RWPE1 (cell line): Measurements from ENCODE around the gene AQP3.
A peak's percentile ranks its signal among the peaks of the same experiment; 100 is the strongest.
"Not testable (repeated sequence)": the region's sequence is repeated elsewhere in the genome, so short reads cannot be mapped to it uniquely, and the experiment has no call there.

Experiments
- CTCF ChIA-PET: fragments of 350-600 bp; sonication (Branson Sonifier 250); formaldehyde crosslinking; extraction: SDS; loops from one replicate; lab custom pipeline; 2021; lab: Yijun Ruan, JAX
- POLR2A ChIA-PET: fragments of 400-600 bp; formaldehyde crosslinking; extraction: SDS; loops from one replicate; lab custom pipeline; 2020; ENCODE audit warnings: antibody characterized with exemption; ENCODE audit not compliant: low non-redundant PET; lab: Yijun Ruan, JAX
- DNase-seq: peaks from one replicate; pipeline ENCODE4 v3.0.0; 2012; ENCODE audit warnings: low spot score
- H3K27ac ChIP-seq: fragments of 450-650 bp; 2 replicates; pipeline ENCODE4 v1.5.1; 2017
- CTCF ChIP-seq: fragments of 450-650 bp; conservative IDR thresholded peaks from 2 replicates; pipeline ENCODE4 v1.5.1; 2017; ENCODE audit warnings: low read depth, mild to moderate bottlenecking

Gene AQP3

GRCh38 chr9:33425128-33425533 lies 22.3 kb downstream of the AQP3 start:
- DNase-seq, result no peak
- CTCF ChIA-PET, result interaction anchor here (0.6 kb wide), 1 partner anchor 199 kb away, joined by 3 read pairs; no protein-coding TSS in a partner anchor
- POLR2A ChIA-PET, result no interaction called here
- TF ChIP-seq CTCF, result no peak
- H3K27ac ChIP-seq, result no peak overlapping the region

- H3K27ac ChIP-seq, DNase-seq, CTCF ChIA-PET, POLR2A ChIA-PET: not testable (repeated sequence)
Measured at GRCh38 chr9:33424492-33424891, 22.9 kb downstream of the AQP3 start.

GRCh38 chr9:33424043-33424442 lies 23.4 kb downstream of the AQP3 start:
- DNase-seq, POLR2A ChIA-PET, CTCF ChIA-PET, H3K27ac ChIP-seq: not testable (repeated sequence)

GRCh38 chr9:33419708-33420303 lies 27.6 kb downstream of the AQP3 start:
- H3K27ac ChIP-seq, result peak overlapping the region; percentile 77
- POLR2A ChIA-PET, result no interaction called here
- DNase-seq, result no peak
- CTCF ChIA-PET, result interaction anchor here (1.0 to 1.2 kb wide), 2 partner anchors 22 to 45 kb away, joined by 3 read pairs; no protein-coding TSS in a partner anchor
- no peak for TF ChIP-seq CTCF

GRCh38 chr9:33418090-33418489 lies 29.3 kb downstream of the AQP3 start:
- no peak for TF ChIP-seq CTCF
- DNase-seq, result peak; percentile 96
- ChIA-PET POLR2A (interaction anchor here (0.6 kb wide), 1 partner anchor 145 kb away, joined by 3 read pairs; no protein-coding TSS in a partner anchor), CTCF (interaction anchor here (0.5 to 1.2 kb wide), 3 partner anchors 15 to 402 kb away, joined by 3 to 5 read pairs (median 3); no protein-coding TSS in a partner anchor)
- H3K27ac ChIP-seq, result peak overlapping the region; percentile 77

- POLR2A ChIA-PET, result no interaction called here
- CTCF ChIA-PET, result interaction anchor here (0.6 to 2.4 kb wide), 3 partner anchors 9 to 48 kb away, joined by 3 to 6 read pairs (median 4); no protein-coding TSS in a partner anchor
- no peak for DNase-seq
- H3K27ac ChIP-seq, result peak overlapping the region; percentile 77
- TF ChIP-seq CTCF, result no peak
Measured at GRCh38 chr9:33416996-33417395, 30.4 kb downstream of the AQP3 start.

- DNase-seq, result peak; percentile 53
- POLR2A ChIA-PET, result no interaction called here
- no peak; the same call in 1 of the 2 replicates for TF ChIP-seq CTCF
- CTCF ChIA-PET, result interaction anchor here (0.6 to 2.4 kb wide), 7 partner anchors 12 to 259 kb away, joined by 3 to 11 read pairs (median 4); no protein-coding TSS in a partner anchor
- peak overlapping the region; percentile 70 for H3K27ac ChIP-seq
Measured at GRCh38 chr9:33415501-33416038, 31.8 kb downstream of the AQP3 start.
